Esophagus muscularis mucosa (tissue), 3 donors: ENCODE results near the gene MRAP2.

Experiments used
- CTCF ChIP-seq, 3 experiments: fragments of 200-600 bp in 2 of 3; fragments of 450-650 bp in 1 of 3; sonication (generic) in 2 of 3; IDR thresholded peaks; one replicate each; pipeline ENCODE4 v1.5.1; 2017 to 2019; ENCODE audit warnings: antibody characterized with exemption in 3 of 3, mild to moderate bottlenecking in 2 of 3, moderate library complexity in 1 of 3
- POLR2A ChIP-seq: fragments of 450-650 bp; IDR thresholded peaks from one replicate; pipeline ENCODE4 v1.6.1; 2017; ENCODE audit warnings: antibody characterized with exemption, moderate library complexity, mild to moderate bottlenecking, low read depth

GRCh38 chr6:84118191-84118590 is 84.6 kb downstream of the MRAP2 start:
- TF ChIP-seq CTCF (IDR thresholded peaks at IDR 0.05) = no peak
- TF ChIP-seq POLR2A = no peak
